DOHH2 (cell line): Measurements from ENCODE around the gene MAPKAPK2.
A peak's percentile ranks its signal among the peaks of the same experiment; 100 is the strongest.

Experiments used
- H3F3A ChIP-seq: fragments of 200-600 bp; sonication (generic), shearing (Covaris generic); 2 replicates; pipeline ENCODE4 v1.6.0; 2016; ENCODE audit warnings: antibody characterized with exemption, mild to moderate bottlenecking; ENCODE audit not compliant: control insufficient read depth, insufficient read depth
- H3K27ac ChIP-seq: fragments of 200-600 bp; sonication (generic); 2 replicates; pipeline ENCODE4 v1.5.1; 2014; ENCODE audit warnings: low read depth, mild to moderate bottlenecking, low read length, moderate library complexity
- H3K27me3 ChIP-seq: fragments of 200-600 bp; sonication (generic); 2 replicates; pipeline ENCODE4 v1.6.1; 2014; ENCODE audit warnings: mild to moderate bottlenecking, low read length, mixed read lengths; ENCODE audit not compliant: control insufficient read depth
- H3K36me3 ChIP-seq: fragments of 200-600 bp; sonication (generic); 2 replicates; pipeline ENCODE4 v1.6.1; 2014; ENCODE audit warnings: mild to moderate bottlenecking, low read length, moderate library complexity, mixed read lengths; ENCODE audit not compliant: control insufficient read depth
- H3K4me1 ChIP-seq: fragments of 200-600 bp; sonication (generic); 2 replicates; pipeline ENCODE4 v1.6.1; 2014; ENCODE audit warnings: mild to moderate bottlenecking, low read length, mixed read lengths; ENCODE audit not compliant: control insufficient read depth
- H3K4me2 ChIP-seq: fragments of 200-600 bp; sonication (generic); 2 replicates; pipeline ENCODE4 v1.6.0; 2014; ENCODE audit warnings: mild to moderate bottlenecking, low read length, moderate library complexity
- H3K4me3 ChIP-seq: fragments of 200-600 bp; sonication (generic); 2 replicates; pipeline ENCODE4 v1.5.1; 2014; ENCODE audit warnings: mild to moderate bottlenecking, low read length, mixed read lengths
- H3K79me2 ChIP-seq: fragments of 200-600 bp; sonication (generic); 2 replicates; pipeline ENCODE4 v1.6.1; 2014; ENCODE audit warnings: mild to moderate bottlenecking, low read length, mixed read lengths; ENCODE audit not compliant: control insufficient read depth
- H3K9me2 ChIP-seq: fragments of 200-600 bp; sonication (generic); replicated peaks from 2 replicates; pipeline ENCODE4 v1.6.1; 2014; ENCODE audit warnings: mild to moderate bottlenecking, low read length, mixed read lengths; ENCODE audit not compliant: control insufficient read depth
- H3K9me3 ChIP-seq: fragments of 200-600 bp; sonication (generic); 2 replicates; pipeline ENCODE4 v1.6.1; 2014; ENCODE audit warnings: antibody characterized with exemption, low read length, mixed read lengths; ENCODE audit not compliant: control insufficient read depth, insufficient read depth
- H4K20me1 ChIP-seq: fragments of 200-600 bp; sonication (generic); 2 replicates; pipeline ENCODE4 v1.6.0; 2014; ENCODE audit warnings: low read depth, mild to moderate bottlenecking, antibody characterized with exemption, low read length, moderate library complexity; ENCODE audit not compliant: control insufficient read depth, insufficient read depth
- CTCF ChIP-seq: fragments of 200-600 bp; sonication (generic); IDR thresholded peaks from one replicate; pipeline ENCODE4 v1.5.1; 2014; ENCODE audit warnings: antibody characterized with exemption, mild to moderate bottlenecking, low read depth, low read length; ENCODE audit not compliant: poor library complexity, severe bottlenecking
- EZH2phosphoT487 ChIP-seq: fragments of 200-600 bp; sonication (generic); IDR thresholded peaks from 2 replicates; pipeline ENCODE4 v1.6.1; 2017; ENCODE audit warnings: borderline replicate concordance, mild to moderate bottlenecking, antibody characterized with exemption, low read length, moderate library complexity, mixed read lengths

Gene MAPKAPK2

DNA sequence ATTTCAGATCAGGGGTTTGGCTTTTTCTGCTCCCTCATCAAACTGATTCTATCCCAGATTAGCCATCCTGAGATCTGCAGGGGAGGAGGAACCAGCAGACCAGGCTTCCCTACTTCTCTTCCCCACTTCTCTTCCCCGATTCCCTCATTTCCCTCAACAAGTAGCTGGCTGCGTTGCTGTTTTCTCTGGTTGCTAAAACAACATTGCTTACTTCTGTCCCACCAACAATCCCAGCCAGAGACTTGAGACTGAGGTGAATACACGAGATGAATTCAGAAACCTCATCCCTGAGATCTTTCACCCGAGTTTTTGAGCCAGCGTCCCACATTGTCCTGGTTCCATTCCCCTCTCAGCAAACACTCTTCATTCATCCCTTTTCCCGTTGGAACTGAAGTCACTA is 27.0 kb upstream of the MAPKAPK2 start:
- Histone ChIP-seq H3K36me3 (0 out of 2 replicates have a peak, but pooled peaks cover 2% of the 10 kb centered on the region), H3K4me2 (peak overlapping the region; percentile 84), H3K27me3 (peaks cover 11% of the 10 kb centered on the region), H3K9me2 (no peaks in the 10 kb centered on the region), H3F3A (peaks cover 19% of the 10 kb centered on the region; the same call in 1 of the 2 replicates), H3K27ac (peak overlapping the region; percentile 67), H4K20me1 (no peaks in the 10 kb centered on the region), H3K4me1 (peaks cover 30% of the 10 kb centered on the region), H3K9me3 (no peaks in the 10 kb centered on the region), H3K79me2 (no peaks in the 10 kb centered on the region), H3K4me3 (peak overlapping the region; percentile 68)
- no peak for TF ChIP-seq CTCF

DNA sequence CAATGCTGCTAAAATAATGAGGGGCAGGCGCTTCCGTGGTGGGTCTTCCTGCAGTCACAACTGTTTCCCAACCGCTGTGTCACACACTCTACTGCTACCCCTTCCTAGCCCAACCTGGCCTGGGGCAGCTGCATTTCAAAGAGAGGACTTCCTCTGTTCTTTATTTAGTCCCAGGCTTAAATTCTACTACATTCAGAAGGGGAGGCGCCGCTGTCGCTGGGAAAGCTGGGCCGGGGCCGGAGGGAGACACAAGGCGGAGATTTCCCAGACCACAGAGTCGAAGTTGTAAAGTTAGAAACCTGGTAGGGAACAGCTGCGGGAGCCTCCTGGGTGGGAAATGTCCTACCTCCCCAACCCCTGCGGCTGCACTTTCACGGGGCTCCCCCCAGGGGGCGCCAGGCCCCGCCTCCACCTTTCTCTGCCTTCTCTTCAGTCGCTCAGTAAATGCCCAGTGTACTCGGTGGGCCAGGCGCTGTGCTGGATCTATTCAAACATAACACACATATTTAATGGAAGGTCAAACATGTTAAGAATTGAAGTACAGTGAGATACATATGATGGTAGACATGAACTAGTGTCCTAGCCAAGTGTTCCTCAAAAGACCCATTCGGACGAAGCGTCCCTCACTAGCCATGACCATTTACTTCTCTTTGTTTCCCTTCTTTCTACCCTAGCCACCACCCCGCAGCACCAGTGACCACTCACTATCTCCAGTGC is 26.3 kb upstream of the MAPKAPK2 start:
- Histone ChIP-seq H3K79me2 (no peaks in the 10 kb centered on the region), H3K36me3 (0 out of 2 replicates have a peak, but pooled peaks cover 2% of the 10 kb centered on the region), H3K27ac (peak overlapping the region; percentile 67), H3K4me2 (peak overlapping the region; percentile 84), H3K9me2 (no peaks in the 10 kb centered on the region), H3K27me3 (peaks cover 18% of the 10 kb centered on the region), H3K4me3 (peak overlapping the region; percentile 68), H3K9me3 (no peaks in the 10 kb centered on the region), H3K4me1 (peaks cover 34% of the 10 kb centered on the region), H3F3A (peaks cover 19% of the 10 kb centered on the region; the same call in 1 of the 2 replicates), H4K20me1 (no peaks in the 10 kb centered on the region)
- TF ChIP-seq EZH2phosphoT487 (no peak), CTCF (peak; percentile 99)

- H3K9me2 ChIP-seq = no peaks in the 10 kb centered on the region
- H3K4me3 ChIP-seq = peak overlapping the region; percentile 68
- H4K20me1 ChIP-seq = no peaks in the 10 kb centered on the region
- no peak for TF ChIP-seq EZH2phosphoT487
- no peak for TF ChIP-seq CTCF
- H3K4me2 ChIP-seq = peak overlapping the region; percentile 84
- H3K27ac ChIP-seq = peak overlapping the region; percentile 67; the same call in 1 of the 2 replicates
- 0 out of 2 replicates have a peak, but pooled peaks cover 2% of the 10 kb centered on the region for H3K36me3 ChIP-seq
- H3K4me1 ChIP-seq = peaks cover 39% of the 10 kb centered on the region
- no peaks in the 10 kb centered on the region for H3K9me3 ChIP-seq
- peaks cover 22% of the 10 kb centered on the region for H3K27me3 ChIP-seq
- peaks cover 19% of the 10 kb centered on the region; the same call in 1 of the 2 replicates for H3F3A ChIP-seq
- H3K79me2 ChIP-seq = no peaks in the 10 kb centered on the region
These were observed 25.8 kb upstream of the MAPKAPK2 start for GRCh38 chr1:206658981-206659273.
